GM19328 (cell line): ENCODE data around the gene NLGN4X.

ENCODE experiments used
- ATAC-seq: cut with Tn5 transposase; IDR thresholded peaks from one replicate; pipeline ENCODE4 v1.9.1; 2021; ENCODE audit warnings: mild to moderate bottlenecking, moderate library complexity; ENCODE audit not compliant: unreplicated experiment

The NLGN4X gene

GRCh38 chrX:6159468-6159867 is 69.2 kb downstream of the NLGN4X start:
- ATAC-seq: no peak

- ATAC-seq: no peak
These were observed 76.7 kb downstream of the NLGN4X start for GRCh38 chrX:6151971-6152370.

GRCh38 chrX:6149060-6149872 is 79.4 kb downstream of the NLGN4X start:
- no peak for ATAC-seq

GRCh38 chrX:6134255-6134654 is 94.4 kb downstream of the NLGN4X start:
- ATAC-seq: no peak

GRCh38 chrX:6132970-6133369 is 95.7 kb downstream of the NLGN4X start:
- no peak for ATAC-seq

GRCh38 chrX:6131287-6131686 is 97.4 kb downstream of the NLGN4X start:
- ATAC-seq: no peak

GRCh38 chrX:6129195-6129594 is 99.5 kb downstream of the NLGN4X start:
- ATAC-seq: no peak

GRCh38 chrX:6120329-6120728 is 108.3 kb downstream of the NLGN4X start:
- ATAC-seq: no peak

GRCh38 chrX:6095469-6095868 is 133.2 kb downstream of the NLGN4X start:
- no peak for ATAC-seq

- no peak for ATAC-seq
These were observed 154.1 kb downstream of the NLGN4X start for GRCh38 chrX:6074532-6074931.

GRCh38 chrX:6071731-6072130 is 156.9 kb downstream of the NLGN4X start:
- ATAC-seq: no peak

GRCh38 chrX:6067600-6067999 is 161.1 kb downstream of the NLGN4X start:
- no peak for ATAC-seq

GRCh38 chrX:6053141-6053540 is 175.5 kb downstream of the NLGN4X start:
- ATAC-seq: no peak

- ATAC-seq: no peak
These were observed 176.4 kb downstream of the NLGN4X start for GRCh38 chrX:6052111-6052745.

GRCh38 chrX:6049132-6049531 is 179.5 kb downstream of the NLGN4X start:
- no peak for ATAC-seq

GRCh38 chrX:6041630-6042029 is 187.0 kb downstream of the NLGN4X start:
- ATAC-seq: no peak

GRCh38 chrX:6029014-6029413 is 199.7 kb downstream of the NLGN4X start:
- ATAC-seq: no peak

- no peak for ATAC-seq
These were observed 201.7 kb downstream of the NLGN4X start for GRCh38 chrX:6026980-6027379.

- no peak for ATAC-seq
These were observed 202.2 kb downstream of the NLGN4X start for GRCh38 chrX:6026429-6026828.

GRCh38 chrX:6024204-6024603 is 204.5 kb downstream of the NLGN4X start:
- ATAC-seq: no peak

- ATAC-seq: no peak
These were observed 207.2 kb downstream of the NLGN4X start for GRCh38 chrX:6021316-6022091.

- no peak for ATAC-seq
These were observed 209.6 kb downstream of the NLGN4X start for GRCh38 chrX:6019076-6019475.
